ENCODE results near the gene CNGA3. TPM values are rescaled to one million over a fixed set of nuclear protein-coding genes. Genes with fewer than 3 reads are reported as not detected.

CNGA3 gene
- total RNA-seq, 1 experiment from 2014 or later = not detected

- Mint-ChIP-seq H3K4me1 (peaks cover 7 to 14% of the 10 kb centered on the region in 2 experiments), H3K27me3 (ENCODE audit: low read depth) (peaks cover 71% of the 10 kb centered on the region), H3K4me3 (no peak overlapping the region), H3K27ac (no peak overlapping the region), H3K36me3 (ENCODE audit: insufficient read depth in 1 of 3, low read depth in 3 of 3) (peaks cover 0 to 4% (median 2%) of the 10 kb centered on the region in 3 experiments; a peak in 2 of 7 replicates), H3K9me3 (peaks cover 9 to 11% of the 10 kb centered on the region in 2 experiments)
- no peak overlapping the region for H4K91ac ChIP-seq (ENCODE audit: insufficient read length, low read depth, low read length)
- H3K4me2 ChIP-seq (ENCODE audit: insufficient read depth, insufficient read length, low read length) = no peak overlapping the region
- no peak overlapping the region for H2BK15ac ChIP-seq (ENCODE audit: low read depth, low read length)
- no peaks in the 10 kb centered on the region for H3K79me2 ChIP-seq (ENCODE audit: insufficient read depth, low read length)
- H3K9ac ChIP-seq (ENCODE audit: extremely low read depth, insufficient read length, low read length) = no peak overlapping the region
- no peak for TF ChIP-seq CTCF (conservative IDR thresholded peaks at IDR 0.05)
- no peaks in the 10 kb centered on the region for H3K79me1 ChIP-seq (ENCODE audit: insufficient read depth, low read depth, low read length, poor library complexity, severe bottlenecking)
- no peak overlapping the region for H3K14ac ChIP-seq (ENCODE audit: insufficient read depth, low read length)
- no peak overlapping the region for H2AFZ ChIP-seq (ENCODE audit: low read length)
- no peaks in the 10 kb centered on the region for H3K9me3 ChIP-seq (ENCODE audit: control insufficient read depth, low read depth, low read length)
- H3K23me2 ChIP-seq (ENCODE audit: insufficient read length, low read depth, low read length, poor library complexity, severe bottlenecking) = peaks cover 4% of the 10 kb centered on the region
- no peak overlapping the region for H2BK120ac ChIP-seq (ENCODE audit: low read depth, low read length, poor library complexity, severe bottlenecking)
- peaks cover 20% of the 10 kb centered on the region for H3K27me3 ChIP-seq (ENCODE audit: insufficient read depth, low read length)
- no CpG with 5 or more reads among the region's 2 CpGs for WGBS (ENCODE audit: extremely low coverage, insufficient read length, low lambda C conversion rate)
- H3K18ac ChIP-seq (ENCODE audit: insufficient read length, low read depth, low read length) = no peak overlapping the region
- no peak overlapping the region for H2AK5ac ChIP-seq (ENCODE audit: insufficient read length, low read length)
- no peaks in the 10 kb centered on the region for H4K20me1 ChIP-seq (ENCODE audit: control insufficient read depth, insufficient read depth, insufficient read length)
- no peak overlapping the region for H3K56ac ChIP-seq (ENCODE audit: insufficient read length, low read depth, low read length)
- H3K27ac ChIP-seq (ENCODE audit: insufficient read length, low read depth, low read length) = no peak overlapping the region
- H3K4me1 ChIP-seq (ENCODE audit: insufficient read depth, low read length) = no peaks in the 10 kb centered on the region
- no peak overlapping the region for H4K5ac ChIP-seq (ENCODE audit: insufficient read length, low read depth, low read length)
- no peak for DNase-seq
- no peak overlapping the region for H2BK5ac ChIP-seq (ENCODE audit: insufficient read length, low read length)
- H3K23ac ChIP-seq (ENCODE audit: insufficient read length, low read depth, low read length) = no peak overlapping the region
- no peak overlapping the region for H3T11ph ChIP-seq (ENCODE audit: low read length)
- H2BK12ac ChIP-seq (ENCODE audit: insufficient read length, low read depth, low read length) = no peak overlapping the region
- no peak overlapping the region for H4K8ac ChIP-seq (replicated peaks; ENCODE audit: insufficient read length, low read depth, low read length)
- no peak overlapping the region for H2BK20ac ChIP-seq (ENCODE audit: low read depth, low read length, poor library complexity, severe bottlenecking)
- H3K4ac ChIP-seq (ENCODE audit: low read depth, low read length) = no peak overlapping the region
Measured at GRCh38 chr2:98341241-98341640, 5.0 kb upstream of the CNGA3 start.
